HepG2 (cell line): ENCODE data around the gene ADCY1. TPM values are rescaled to one million over a fixed set of nuclear protein-coding genes. Genes with fewer than 3 reads are reported as not detected.

Source experiments
- ATAC-seq: fragments of 200-7000 bp; cut with Tn5 transposase; 3 replicates; pipeline ENCODE4 v1.9.1; 2020; ENCODE audit warnings: mild to moderate bottlenecking, moderate library complexity
- BruUV-seq: library from RNA; stranded (reverse); fragments of 400-500 nt; replicated peaks from 2 replicates; lab custom pipeline; 2021; lab: Mats Ljungman, UMichigan
- CTCF ChIA-PET: fragments of 300-600 bp; formaldehyde crosslinking; extraction: SDS; loops from one replicate; lab custom pipeline; 2021; ENCODE audit warnings: low total read pairs, inconsistent platforms, low intra/inter-chr PET ratio; lab: Yijun Ruan, JAX
- POLR2A ChIA-PET: fragments of 350-600 bp; sonication (Branson Sonifier 250); formaldehyde crosslinking; loops from one replicate; lab custom pipeline; 2020; ENCODE audit warnings: antibody characterized with exemption, inconsistent platforms; lab: Yijun Ruan, JAX
- DNase-seq: peaks from one replicate; pipeline ENCODE4 v3.0.0-alpha.2; 2015; ENCODE audit warnings: low spot score
- FAIRE-seq: peaks from 3 replicates; lab custom pipeline; 2011; peaks lifted over from hg19 to GRCh38; lab: Jason Lieb, UNC
- H2AFZ ChIP-seq: one replicate; pipeline ENCODE4 v1.6.1; 2011; ENCODE audit warnings: low read length, inconsistent platforms
- H3K27ac ChIP-seq: fragments of 300-600 bp; 3 replicates; pipeline ENCODE4 v1.8.0; 2011; ENCODE audit warnings: mixed run types, mild to moderate bottlenecking, mixed read lengths, low read length, inconsistent platforms; ENCODE audit not compliant: insufficient read depth; ENCODE audit errors: extremely low read length
- H3K27me3 ChIP-seq, 2 experiments: fragments of 200-600 bp in 1 of 2; 2 replicates in 1 of 2; 3 replicates in 1 of 2; pipeline versions ENCODE4 v1.6.0 to v1.8.0; 2011; ENCODE audit warnings: low read length in 2 of 2, mild to moderate bottlenecking in 2 of 2, moderate library complexity in 2 of 2, inconsistent platforms in 1 of 2; ENCODE audit not compliant: insufficient read depth in 2 of 2, control insufficient read depth in 1 of 2
- H3K36me3 ChIP-seq, 2 experiments: fragments of 200-600 bp in 1 of 2; replicated peaks in 1 of 2; 2 replicates in 1 of 2; 3 replicates in 1 of 2; pipeline versions ENCODE4 v1.5.1 to v1.8.0; 2011; ENCODE audit warnings: low read length in 2 of 2, inconsistent platforms in 1 of 2; ENCODE audit not compliant: insufficient read depth in 2 of 2, control insufficient read depth in 1 of 2
- H3K4me1 ChIP-seq: 2 replicates; pipeline ENCODE4 v1.5.1; 2012; ENCODE audit warnings: low read length, inconsistent platforms; ENCODE audit not compliant: insufficient read depth
- H3K4me2 ChIP-seq: 2 replicates; pipeline ENCODE4 v1.6.0; 2011; ENCODE audit warnings: low read depth, low read length, inconsistent platforms
- H3K4me3 ChIP-seq, 3 experiments: fragments of 200-600 bp in 1 of 3; sonication (generic), shearing (Covaris generic) in 1 of 3; replicated peaks in 1 of 3; 2 replicates each; pipeline ENCODE4 v1.5.1; 2011 to 2016; ENCODE audit warnings: low read length in 3 of 3, inconsistent platforms in 2 of 3, low read depth in 2 of 3, mild to moderate bottlenecking in 2 of 3, control low read depth in 1 of 3, mixed read lengths in 1 of 3; ENCODE audit not compliant: insufficient read depth in 1 of 3
- H3K79me2 ChIP-seq: one replicate; pipeline ENCODE4 v1.6.1; 2011; ENCODE audit warnings: low read length, inconsistent platforms; ENCODE audit not compliant: insufficient read depth
- H3K9ac ChIP-seq: 2 replicates; pipeline ENCODE4 v1.6.0; 2011; ENCODE audit warnings: mild to moderate bottlenecking, low read depth, low read length, inconsistent platforms; ENCODE audit not compliant: insufficient read depth
- H3K9me3 ChIP-seq: 2 replicates; pipeline ENCODE4 v1.5.1; 2012; ENCODE audit warnings: mild to moderate bottlenecking, low read length
- H4K20me1 ChIP-seq: 2 replicates; pipeline ENCODE4 v1.6.0; 2011; ENCODE audit warnings: inconsistent platforms, mild to moderate bottlenecking, low read length, moderate library complexity; ENCODE audit not compliant: insufficient read depth
- NBN ChIP-seq: fragments of 450-650 bp; conservative IDR thresholded peaks from 2 replicates; pipeline ENCODE4 v1.6.1; 2017
- NCOA1 ChIP-seq: sonication (generic); formaldehyde crosslinking; IDR thresholded peaks from 2 replicates; pipeline ENCODE4 v1.9.0; 2021; ENCODE audit warnings: missing genetic modification reagents
- PCBP2 ChIP-seq: fragments of 200-400 bp; formaldehyde crosslinking; optimal IDR thresholded peaks from 2 replicates; pipeline ENCODE3; 2018; ENCODE audit warnings: low read length, low read depth; ENCODE audit not compliant: poor library complexity, severe bottlenecking
- SP2 ChIP-seq: sonication (generic); formaldehyde crosslinking; IDR thresholded peaks from 2 replicates; pipeline ENCODE4 v1.5.1; 2020; ENCODE audit warnings: mild to moderate bottlenecking, missing genetic modification reagents
- ZBTB3 ChIP-seq: sonication (generic); formaldehyde crosslinking; IDR thresholded peaks from 2 replicates; pipeline ENCODE4 v1.4.0; 2020; ENCODE audit warnings: low read depth, mild to moderate bottlenecking, moderate library complexity, missing genetic modification reagents, borderline replicate concordance
- ZBTB8A ChIP-seq: sonication (generic); formaldehyde crosslinking; IDR thresholded peaks from 2 replicates; pipeline ENCODE4 v1.4.0; 2020; ENCODE audit warnings: mild to moderate bottlenecking, low read depth, missing genetic modification reagents, borderline replicate concordance
- ZNF337 ChIP-seq: sonication (generic); formaldehyde crosslinking; IDR thresholded peaks from 2 replicates; pipeline ENCODE4 v1.5.1; 2020; ENCODE audit warnings: missing genetic modification reagents, low read depth, mild to moderate bottlenecking, borderline replicate concordance
- ZNF672 ChIP-seq: sonication (generic); formaldehyde crosslinking; IDR thresholded peaks from 2 replicates; pipeline ENCODE4 v1.8.1; 2022; ENCODE audit warnings: missing genetic modification reagents
- ZNF761 ChIP-seq: sonication (generic); formaldehyde crosslinking; conservative IDR thresholded peaks from 2 replicates; pipeline ENCODE4 v1.4.0; 2020; ENCODE audit warnings: mild to moderate bottlenecking, missing genetic modification reagents
- ZSCAN25 ChIP-seq: sonication (generic); formaldehyde crosslinking; IDR thresholded peaks from 2 replicates; pipeline ENCODE4 v1.8.0; 2022; ENCODE audit warnings: mild to moderate bottlenecking, missing genetic modification reagents
- WGBS: methylation state at CpG from one replicate; pipeline ENCODE4 v1.1.6; 2017; ENCODE audit warnings: low lambda C conversion rate; 5-methylcytosine and 5-hydroxymethylcytosine counted together
- in situ Hi-C: cut with HindIII; loops from 2 replicates; pipeline ENCODE4 v1.10.0; 2017; ENCODE audit warnings: low pct_unique_long_range_greater_than_20kb; ENCODE audit not compliant: extremely low pct_ligation_motif_present
- intact Hi-C: fragments of 100-400 bp; cut with micrococcal nuclease; formaldehyde crosslinking; loops from one replicate; pipeline ENCODE4 v1.10.0; 2022; ENCODE audit not compliant: unreplicated experiment
- polyA plus RNA-seq, 8 experiments: library from polyadenylated mRNA; depleted of rRNA in 3 of 8; stranded (reverse) in 7 of 8; unstranded in 1 of 8; fragments of >200 nt; fragmentation: Illumina TruSeq in 4 of 8; extraction: Trizol in 4 of 8; gene quantifications; 2 replicates each; pipeline versions ENCODE4 v1.2.1 to v1.2.3, GENCODE V29; 2011 to 2016; ENCODE audit warnings: low read depth in 4 of 8, missing spikeins in 1 of 8, mixed read lengths in 1 of 8; ENCODE audit not compliant: insufficient read depth in 1 of 8
- total RNA-seq, 5 experiments: library from RNA; depleted of rRNA; stranded (reverse); fragments of >200 nt; fragmentation: Illumina TruSeq; extraction: Trizol; gene quantifications; 2 replicates each; pipeline ENCODE4 v1.2.3, GENCODE V29; 2016; ENCODE audit warnings: low read depth in 1 of 5

Gene ADCY1
- total and polyA plus RNA-seq, 2 of the 13 experiments (the other 11 are each of a cell fraction or from before 2014, with no cell fraction given) = 0.80 to 1.2 TPM

DNA sequence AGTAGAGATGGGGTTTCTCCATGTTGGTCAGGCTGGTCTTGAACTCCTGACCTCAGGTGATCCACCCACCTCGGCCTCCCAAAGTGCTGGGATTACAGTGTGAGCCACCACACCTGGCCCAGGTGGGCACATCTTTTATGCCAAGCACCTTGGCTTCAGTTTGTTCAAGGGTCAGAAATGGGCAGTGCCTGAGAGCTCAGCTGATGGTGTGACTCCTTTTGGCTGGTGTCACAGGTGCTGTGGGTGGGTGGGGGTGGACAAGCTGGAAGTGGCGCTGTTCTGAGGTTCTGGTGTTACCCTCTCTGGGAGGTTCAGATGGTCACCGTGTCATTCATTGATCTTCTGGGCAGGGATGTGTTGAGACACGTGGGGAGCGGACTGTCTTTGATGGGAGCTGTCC lies 11.5 kb downstream of the ADCY1 start:
- Histone ChIP-seq H3K4me1 (no peaks in the 10 kb centered on the region), H3K27ac (no peak overlapping the region), H3K79me2 (no peaks in the 10 kb centered on the region), H3K4me2 (no peak overlapping the region), H3K27me3 (peaks cover 0 to 14% of the 10 kb centered on the region in 2 experiments; a peak in 4 of 5 replicates), H4K20me1 (0 out of 2 replicates have a peak, but pooled peaks cover 3% of the 10 kb centered on the region), H3K9ac (no peak overlapping the region), H3K4me3 (no peak overlapping the region), H2AFZ (no peak overlapping the region), H3K9me3 (no peaks in the 10 kb centered on the region), H3K36me3 (no peaks in the 10 kb centered on the region)
- TF ChIP-seq SP2 (CRISPR knock-in tag) (no peak), NCOA1 (CRISPR knock-in tag) (no peak), NBN (no peak)
- FAIRE-seq = no peak
- no peak for ATAC-seq
- no TSS peak for BruUV-seq
- 28% methylated on average over 3 of the region's 5 CpGs for WGBS
- ChIA-PET CTCF (no interaction called here), POLR2A (no interaction called here)
- in situ Hi-C loops = loop anchor here (25.0 kb wide), 1 partner anchor 423 kb away; the partner anchor contains the start of gene RAMP3
- DNase-seq = no peak
- intact Hi-C loops = loop anchor here (10.0 kb wide), 1 partner anchor 431 kb away; the partner anchor contains the start of gene RAMP3

DNA sequence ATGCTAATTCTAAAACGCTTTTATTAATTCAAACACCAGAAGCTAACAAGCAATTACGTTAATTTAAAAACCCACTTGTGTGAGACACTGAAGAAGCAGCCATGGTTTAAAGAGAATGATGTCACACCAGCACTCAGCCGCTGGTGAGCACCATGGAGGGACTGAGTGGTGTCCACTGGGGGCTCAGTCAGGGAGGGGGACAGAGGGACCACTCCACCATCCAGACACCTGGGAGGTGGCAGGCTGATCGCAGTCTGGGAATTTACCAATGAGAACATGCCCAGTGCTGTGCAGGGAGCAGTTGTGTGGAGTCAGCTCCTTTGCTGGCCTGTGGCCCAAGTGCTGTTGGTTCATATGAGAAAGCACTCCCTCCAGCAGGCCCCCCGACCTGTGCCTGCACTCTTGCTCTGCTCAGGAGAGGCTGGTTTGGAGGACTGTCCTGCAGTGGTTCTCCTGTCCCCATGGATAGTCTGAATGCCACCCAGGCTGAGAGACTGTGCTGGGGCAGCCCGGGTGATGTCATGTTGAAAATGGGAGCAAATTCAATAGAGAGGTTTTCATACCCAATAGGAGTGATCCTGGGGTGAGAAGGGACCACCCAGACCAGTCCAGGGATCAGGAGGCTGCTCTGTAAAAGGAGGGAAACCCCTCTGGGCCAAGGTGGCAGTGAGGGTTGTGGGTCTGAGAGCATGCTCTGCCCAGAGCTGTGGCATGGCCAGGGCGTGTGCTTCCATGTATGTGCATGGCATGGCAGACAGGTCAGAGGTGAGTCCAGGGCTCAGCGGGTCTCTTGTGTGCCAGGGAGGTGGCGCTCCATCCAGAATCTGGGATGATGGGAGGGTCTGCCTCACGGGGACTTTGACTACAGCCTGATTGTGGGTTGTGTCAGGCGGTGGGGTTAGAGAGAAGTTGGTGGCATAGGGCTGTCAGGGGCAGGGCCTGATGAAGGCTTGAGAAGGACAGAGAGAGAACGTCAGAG lies 12.7 kb downstream of the ADCY1 start:
- H3K79me2 ChIP-seq = no peaks in the 10 kb centered on the region
- no peaks in the 10 kb centered on the region for H3K36me3 ChIP-seq
- no peak overlapping the region for H3K9ac ChIP-seq
- WGBS = 21% methylated on average over 7 of the region's 12 CpGs
- ATAC-seq (no peak), DNase-seq (no peak), FAIRE-seq (no peak)
- H3K27me3 ChIP-seq = peaks cover 0 to 18% of the 10 kb centered on the region in 2 experiments; a peak in 4 of 5 replicates
- CTCF ChIA-PET = no interaction called here
- H3K27ac ChIP-seq = no peak overlapping the region
- POLR2A ChIA-PET = no interaction called here
- BruUV-seq = no TSS peak
- no peak for TF ChIP-seq ZBTB3 (CRISPR knock-in tag)
- TF ChIP-seq ZNF337 = no peak
- no peak for TF ChIP-seq ZNF672
- TF ChIP-seq ZSCAN25 = no peak
- no peak for TF ChIP-seq ZBTB8A (CRISPR knock-in tag)
- TF ChIP-seq ZNF761 (CRISPR knock-in tag) = no peak
- no peak for TF ChIP-seq PCBP2
- H3K4me1 ChIP-seq = no peaks in the 10 kb centered on the region
- no peaks in the 10 kb centered on the region for H3K9me3 ChIP-seq
- H4K20me1 ChIP-seq = 0 out of 2 replicates have a peak, but pooled peaks cover 3% of the 10 kb centered on the region
- H3K4me2 ChIP-seq = no peak overlapping the region
- in situ Hi-C loops = loop anchor here (25.0 kb wide), 1 partner anchor 425 kb away; the partner anchor contains the start of gene RAMP3
- H2AFZ ChIP-seq = no peak overlapping the region
- no peak overlapping the region for H3K4me3 ChIP-seq
- intact Hi-C loops = loop anchor here (10.0 kb wide), 1 partner anchor 432 kb away; the partner anchor contains the start of gene RAMP3
